Measurements from ENCODE around the gene KLF3. TPM values are rescaled to one million over a fixed set of nuclear protein-coding genes. Genes with fewer than 3 reads are reported as not detected.
"Not testable (repeated sequence)": the region's sequence is repeated elsewhere in the genome, so short reads cannot be mapped to it uniquely, and the experiment has no call there.

KLF3 gene
- total RNA-seq, 1 donor from 2014 or later = 24.8 TPM

DNA sequence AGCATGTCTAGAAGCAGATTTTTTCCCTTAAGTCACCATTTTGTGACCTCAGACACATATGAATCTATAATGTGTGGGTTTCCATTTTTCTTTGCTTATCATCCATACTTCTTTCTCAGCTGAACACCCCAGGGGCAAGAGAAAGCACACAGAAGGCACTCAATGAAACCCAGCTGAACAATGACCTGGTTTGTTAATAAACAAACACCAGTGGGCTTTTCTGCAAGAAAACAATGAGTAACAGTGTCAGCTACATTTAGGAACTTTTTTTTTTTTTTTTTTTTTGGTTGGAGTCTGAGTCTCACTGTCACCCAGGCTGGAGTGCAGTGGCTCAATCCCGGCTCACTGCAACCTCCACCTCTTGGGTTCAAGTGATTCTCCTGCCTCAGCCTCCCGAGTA is 40.7 kb upstream of the KLF3 start:
- H3K36me3 ChIP-seq = no peaks in the 10 kb centered on the region

DNA sequence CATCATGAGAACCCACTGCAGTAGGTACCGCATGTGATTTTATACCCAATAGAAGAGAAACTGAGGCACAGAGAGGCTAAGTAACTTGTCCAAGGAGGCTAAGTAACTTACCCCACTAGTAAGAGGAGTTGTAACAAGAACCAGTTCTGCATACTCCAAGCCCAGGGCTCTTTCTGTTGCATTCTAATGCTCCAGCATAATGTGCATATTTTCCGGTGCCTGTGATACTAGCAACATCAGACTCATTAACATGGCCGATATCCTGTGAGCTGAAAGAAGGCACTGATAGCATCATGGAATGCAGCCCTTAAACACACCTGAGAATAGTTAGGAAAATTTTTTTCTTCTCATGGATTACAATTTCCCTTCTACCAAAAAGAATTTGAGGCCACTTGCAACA is 39.7 kb upstream of the KLF3 start:
- H3K27ac ChIP-seq = no peak overlapping the region
- no peaks in the 10 kb centered on the region for H3K27me3 ChIP-seq
- H3F3A ChIP-seq (ENCODE audit: low read depth) = no peaks in the 10 kb centered on the region
- H3K36me3 ChIP-seq = no peaks in the 10 kb centered on the region
- no peak overlapping the region for H3K4me3 Mint-ChIP-seq
- no peaks in the 10 kb centered on the region for H3K9me3 ChIP-seq (ENCODE audit: low read depth)
- H3K36me3 Mint-ChIP-seq = peaks cover 10% of the 10 kb centered on the region
- DNase-seq (ENCODE audit: low spot score) = no peak
- peaks cover 8% of the 10 kb centered on the region for H3K9me3 Mint-ChIP-seq
- H3K4me1 ChIP-seq = no peaks in the 10 kb centered on the region
- no peaks in the 10 kb centered on the region for H3K4me1 Mint-ChIP-seq
- peaks cover 2% of the 10 kb centered on the region for H3K27me3 Mint-ChIP-seq (ENCODE audit: insufficient read depth, low read depth)
- H3K4me2 ChIP-seq = no peak overlapping the region
- TF ChIP-seq EZH2 (IDR thresholded peaks at IDR 0.05) (no peak), EZH2phosphoT487 (IDR thresholded peaks at IDR 0.05) (no peak)
- TF ChIP-seq, protein P1, sequence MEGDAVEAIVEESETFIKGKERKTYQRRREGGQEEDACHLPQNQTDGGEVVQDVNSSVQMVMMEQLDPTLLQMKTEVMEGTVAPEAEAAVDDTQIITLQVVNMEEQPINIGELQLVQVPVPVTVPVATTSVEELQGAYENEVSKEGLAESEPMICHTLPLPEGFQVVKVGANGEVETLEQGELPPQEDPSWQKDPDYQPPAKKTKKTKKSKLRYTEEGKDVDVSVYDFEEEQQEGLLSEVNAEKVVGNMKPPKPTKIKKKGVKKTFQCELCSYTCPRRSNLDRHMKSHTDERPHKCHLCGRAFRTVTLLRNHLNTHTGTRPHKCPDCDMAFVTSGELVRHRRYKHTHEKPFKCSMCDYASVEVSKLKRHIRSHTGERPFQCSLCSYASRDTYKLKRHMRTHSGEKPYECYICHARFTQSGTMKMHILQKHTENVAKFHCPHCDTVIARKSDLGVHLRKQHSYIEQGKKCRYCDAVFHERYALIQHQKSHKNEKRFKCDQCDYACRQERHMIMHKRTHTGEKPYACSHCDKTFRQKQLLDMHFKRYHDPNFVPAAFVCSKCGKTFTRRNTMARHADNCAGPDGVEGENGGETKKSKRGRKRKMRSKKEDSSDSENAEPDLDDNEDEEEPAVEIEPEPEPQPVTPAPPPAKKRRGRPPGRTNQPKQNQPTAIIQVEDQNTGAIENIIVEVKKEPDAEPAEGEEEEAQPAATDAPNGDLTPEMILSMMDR (IDR thresholded peaks at IDR 0.05) = no peak
- no peaks in the 10 kb centered on the region for H3K79me2 ChIP-seq (ENCODE audit: low read depth)
- no peak overlapping the region for H2AFZ ChIP-seq (replicated peaks)
- H3K9ac ChIP-seq = no peak overlapping the region
- no peak overlapping the region for H3K27ac Mint-ChIP-seq
- no peak overlapping the region for H3K4me3 ChIP-seq
- no peaks in the 10 kb centered on the region for H4K20me1 ChIP-seq (ENCODE audit: low read depth)

More for the DNA sequence above, 40.7 kb upstream of the KLF3 start:
- H4K20me1 ChIP-seq (ENCODE audit: low read depth) = no peaks in the 10 kb centered on the region
- Mint-ChIP-seq H3K27me3 (ENCODE audit: insufficient read depth, low read depth) (peaks cover 6% of the 10 kb centered on the region), H3K36me3 (peaks cover 16% of the 10 kb centered on the region), H3K4me1 (no peaks in the 10 kb centered on the region), H3K9me3 (peaks cover 8% of the 10 kb centered on the region), H3K4me3 (no peak overlapping the region), H3K27ac (no peak overlapping the region)
- no peak overlapping the region for H3K9ac ChIP-seq
- H3K9me3 ChIP-seq (ENCODE audit: low read depth) = no peaks in the 10 kb centered on the region
- H3K79me2 ChIP-seq (ENCODE audit: low read depth) = no peaks in the 10 kb centered on the region
- H3K4me1 ChIP-seq = no peaks in the 10 kb centered on the region
- no peak overlapping the region for H3K4me3 ChIP-seq
- H3F3A ChIP-seq (ENCODE audit: low read depth) = no peaks in the 10 kb centered on the region
- no peak overlapping the region for H3K4me2 ChIP-seq
- TF ChIP-seq, protein P1 (IDR thresholded peaks at IDR 0.05) = no peak
- TF ChIP-seq EZH2 (IDR thresholded peaks at IDR 0.05) (no peak), EZH2phosphoT487 (IDR thresholded peaks at IDR 0.05) (no peak)
- no peaks in the 10 kb centered on the region for H3K27me3 ChIP-seq
- DNase-seq (ENCODE audit: low spot score) = no peak
- no peak overlapping the region for H2AFZ ChIP-seq (replicated peaks)
- H3K27ac ChIP-seq = no peak overlapping the region

DNA sequence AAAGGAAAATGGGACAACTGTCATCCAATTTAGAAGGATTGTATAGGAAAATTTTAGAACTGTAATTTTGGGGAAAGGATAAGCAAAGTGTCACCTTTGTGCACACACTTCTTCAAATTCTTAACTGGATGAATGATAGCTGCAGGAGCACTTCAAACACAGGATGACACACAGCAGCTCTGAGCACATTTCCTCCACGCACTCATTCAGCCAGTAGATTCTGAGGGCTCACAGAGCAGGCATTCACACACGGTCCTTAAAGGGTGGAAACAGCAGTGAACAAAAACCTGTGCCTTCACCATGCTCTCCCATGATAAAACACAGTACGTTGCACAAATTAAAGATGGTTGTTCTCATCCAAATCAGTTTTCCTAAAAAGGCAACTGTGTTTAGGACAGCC is 38.5 kb upstream of the KLF3 start:
- H3K4me1 ChIP-seq = no peaks in the 10 kb centered on the region
- no peak overlapping the region for H3K27ac Mint-ChIP-seq
- peaks cover 11% of the 10 kb centered on the region for H3K36me3 Mint-ChIP-seq
- no peaks in the 10 kb centered on the region for H3K9me3 ChIP-seq (ENCODE audit: low read depth)
- no peak overlapping the region for H3K27ac ChIP-seq
- no peak overlapping the region for H3K4me3 ChIP-seq
- no peak overlapping the region for H3K4me3 Mint-ChIP-seq
- H3K4me1 Mint-ChIP-seq = no peaks in the 10 kb centered on the region
- H3K27me3 Mint-ChIP-seq (ENCODE audit: insufficient read depth, low read depth) = peaks cover 5% of the 10 kb centered on the region
- peaks cover 8% of the 10 kb centered on the region for H3K9me3 Mint-ChIP-seq
- DNase-seq (ENCODE audit: low spot score) = no peak
- H3K9ac ChIP-seq = no peak overlapping the region
- H2AFZ ChIP-seq (replicated peaks) = no peak overlapping the region
- no peak overlapping the region for H3K4me2 ChIP-seq
- H3K79me2 ChIP-seq (ENCODE audit: low read depth) = no peaks in the 10 kb centered on the region
- no peak for TF ChIP-seq EZH2 (IDR thresholded peaks at IDR 0.05)
- TF ChIP-seq, protein P1 (IDR thresholded peaks at IDR 0.05) = no peak
- TF ChIP-seq EZH2phosphoT487 (IDR thresholded peaks at IDR 0.05) = no peak
- no peaks in the 10 kb centered on the region for H3K36me3 ChIP-seq
- H4K20me1 ChIP-seq (ENCODE audit: low read depth) = no peaks in the 10 kb centered on the region
- H3F3A ChIP-seq (ENCODE audit: low read depth) = no peaks in the 10 kb centered on the region
- H3K27me3 ChIP-seq = no peaks in the 10 kb centered on the region

DNA sequence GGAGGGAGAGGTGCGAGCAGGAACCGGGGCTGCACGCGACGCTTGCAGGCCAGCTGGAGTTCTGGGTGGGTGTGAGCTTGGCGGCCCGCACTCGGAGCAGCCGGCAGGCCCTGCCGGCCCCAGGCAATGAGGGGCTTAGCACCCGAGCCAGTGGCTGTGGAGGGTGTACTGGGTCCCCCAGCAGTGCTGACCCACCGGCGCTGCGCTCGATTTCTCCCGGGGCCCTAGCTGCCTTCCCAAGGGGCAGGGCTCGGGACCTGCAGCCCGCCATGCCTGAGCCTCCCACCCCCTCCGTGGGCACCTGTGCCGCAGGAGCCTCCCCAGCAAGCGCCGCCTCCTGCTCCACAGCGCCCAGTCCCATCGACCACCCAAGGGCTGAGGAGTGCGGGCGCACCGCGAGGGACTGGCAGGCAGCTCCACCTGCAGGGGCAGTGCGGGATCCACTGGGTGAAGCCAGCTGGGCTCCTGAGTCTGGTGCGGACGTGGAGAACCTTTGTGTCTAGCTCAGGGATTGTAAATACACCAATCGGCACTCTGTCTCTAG is 37.0 kb upstream of the KLF3 start:
- H3K9me3 Mint-ChIP-seq; H3K4me2 ChIP-seq; H3K79me2 ChIP-seq (ENCODE audit: low read depth); H3K4me1 Mint-ChIP-seq; DNase-seq (ENCODE audit: low spot score); H3K27me3 Mint-ChIP-seq (ENCODE audit: insufficient read depth, low read depth); H3K27ac ChIP-seq; H4K20me1 ChIP-seq (ENCODE audit: low read depth); H3K27me3 ChIP-seq; H3K9ac ChIP-seq; H3K27ac Mint-ChIP-seq; H3K4me3 Mint-ChIP-seq; H3K4me1 ChIP-seq; H3K4me3 ChIP-seq; H3F3A ChIP-seq (ENCODE audit: low read depth); H2AFZ ChIP-seq (replicated peaks); H3K9me3 ChIP-seq (ENCODE audit: low read depth); H3K36me3 ChIP-seq: not testable (repeated sequence)
- H3K36me3 Mint-ChIP-seq = peaks cover 11% of the 10 kb centered on the region

All from neural progenitor cell (in vitro differentiated cells).